Activated T-helper 17 cell treated with anti-CD3 and anti-CD28 coated beads, Interleukin-2, amount 50 U/mL, for 72 hours (primary cell): ENCODE measurements around the gene SIGLEC10. TPM values are rescaled to one million over a fixed set of nuclear protein-coding genes. Genes with fewer than 3 reads are reported as not detected.
"Not testable (repeated sequence)": the region's sequence is repeated elsewhere in the genome, so short reads cannot be mapped to it uniquely, and the experiment has no call there.

ENCODE experiments used
- ATAC-seq: fragments of 150-1000 bp; cut with Tn5 transposase; replicated peaks from 2 replicates; pipeline ENCODE4 v1.10.0; 2021; ENCODE audit warnings: mild to moderate bottlenecking, moderate library complexity
- H3K27ac Mint-ChIP-seq: one replicate; pipeline ENCODE4 v1.8.0; 2022; ENCODE audit warnings: mixed read lengths
- H3K27me3 Mint-ChIP-seq: one replicate; pipeline ENCODE4 v1.8.0; 2022; ENCODE audit warnings: mixed read lengths
- H3K36me3 Mint-ChIP-seq: one replicate; pipeline ENCODE4 v1.8.0; 2022; ENCODE audit warnings: low read depth, mild to moderate bottlenecking, mixed read lengths
- H3K4me1 Mint-ChIP-seq: one replicate; pipeline ENCODE4 v1.8.0; 2022; ENCODE audit warnings: mixed read lengths
- H3K4me3 Mint-ChIP-seq: one replicate; pipeline ENCODE4 v1.8.0; 2022; ENCODE audit warnings: mild to moderate bottlenecking, mixed read lengths
- H3K9me3 Mint-ChIP-seq: one replicate; pipeline ENCODE4 v1.8.0; 2022; ENCODE audit warnings: mixed read lengths
- total RNA-seq, 2 donors: library from RNA; stranded (reverse); gene quantifications; one replicate each; pipeline ENCODE4 v1.2.3, GENCODE V29; 2022

Gene SIGLEC10
- total RNA-seq, 2 donors from 2014 or later = 0.19 to 0.26 TPM

GRCh38 chr19:51420511-51420910, 3.1 kb upstream of the SIGLEC10 start:
- H3K4me3 Mint-ChIP-seq, H3K27ac Mint-ChIP-seq, ATAC-seq, H3K4me1 Mint-ChIP-seq, H3K36me3 Mint-ChIP-seq, H3K9me3 Mint-ChIP-seq: not testable (repeated sequence)
- H3K27me3 Mint-ChIP-seq = peaks cover 15% of the 10 kb centered on the region

- Mint-ChIP-seq H3K4me3 (no peak overlapping the region), H3K27ac (no peak overlapping the region), H3K4me1 (peaks cover 9% of the 10 kb centered on the region), H3K27me3 (peaks cover 15% of the 10 kb centered on the region), H3K36me3 (no peaks in the 10 kb centered on the region), H3K9me3 (no peaks in the 10 kb centered on the region)
- peak; percentile 45 for ATAC-seq
Measured at GRCh38 chr19:51418707-51419106, 1.3 kb upstream of the SIGLEC10 start.

GRCh38 chr19:51417810-51418157, 342 bp upstream of the SIGLEC10 start:
- Mint-ChIP-seq H3K9me3 (no peaks in the 10 kb centered on the region), H3K4me3 (no peak overlapping the region), H3K4me1 (peaks cover 9% of the 10 kb centered on the region), H3K36me3 (no peaks in the 10 kb centered on the region), H3K27me3 (peaks cover 15% of the 10 kb centered on the region), H3K27ac (no peak overlapping the region)
- no peak for ATAC-seq

- not testable (repeated sequence) for H3K4me3 Mint-ChIP-seq, H3K27ac Mint-ChIP-seq, H3K4me1 Mint-ChIP-seq, H3K9me3 Mint-ChIP-seq, ATAC-seq, H3K36me3 Mint-ChIP-seq
- H3K27me3 Mint-ChIP-seq = peaks cover 16% of the 10 kb centered on the region
Measured at GRCh38 chr19:51416422-51416821, 1.0 kb downstream of the SIGLEC10 start.

GRCh38 chr19:51415187-51415586, 2.3 kb downstream of the SIGLEC10 start:
- no peak overlapping the region for H3K27ac Mint-ChIP-seq
- H3K36me3 Mint-ChIP-seq = no peaks in the 10 kb centered on the region
- H3K27me3 Mint-ChIP-seq = peaks cover 16% of the 10 kb centered on the region
- ATAC-seq = no peak
- H3K4me1 Mint-ChIP-seq = peaks cover 5% of the 10 kb centered on the region
- H3K4me3 Mint-ChIP-seq = no peak overlapping the region
- no peaks in the 10 kb centered on the region for H3K9me3 Mint-ChIP-seq

GRCh38 chr19:51410950-51411748, 6.3 kb downstream of the SIGLEC10 start:
- Mint-ChIP-seq H3K27ac (no peak overlapping the region), H3K36me3 (no peaks in the 10 kb centered on the region), H3K9me3 (no peaks in the 10 kb centered on the region), H3K27me3 (peaks cover 7% of the 10 kb centered on the region), H3K4me1 (no peaks in the 10 kb centered on the region), H3K4me3 (no peak overlapping the region)
- ATAC-seq = no peak

- no peaks in the 10 kb centered on the region for H3K36me3 Mint-ChIP-seq
- peaks cover 5% of the 10 kb centered on the region for H3K4me1 Mint-ChIP-seq
- no peak overlapping the region for H3K4me3 Mint-ChIP-seq
- H3K27ac Mint-ChIP-seq = no peak overlapping the region
- H3K9me3 Mint-ChIP-seq = peaks cover 3% of the 10 kb centered on the region
- ATAC-seq = peak; percentile 74
- peaks cover 14% of the 10 kb centered on the region for H3K27me3 Mint-ChIP-seq
Measured at GRCh38 chr19:51407511-51408131, 9.8 kb downstream of the SIGLEC10 start.

GRCh38 chr19:51402117-51402516, 15.3 kb downstream of the SIGLEC10 start:
- peaks cover 11% of the 10 kb centered on the region for H3K9me3 Mint-ChIP-seq
- no peak overlapping the region for H3K27ac Mint-ChIP-seq
- ATAC-seq = no peak
- H3K4me1 Mint-ChIP-seq = peaks cover 5% of the 10 kb centered on the region
- H3K36me3 Mint-ChIP-seq = no peaks in the 10 kb centered on the region
- H3K4me3 Mint-ChIP-seq = no peak overlapping the region
- H3K27me3 Mint-ChIP-seq = peaks cover 7% of the 10 kb centered on the region

- H3K4me1 Mint-ChIP-seq, H3K36me3 Mint-ChIP-seq, H3K4me3 Mint-ChIP-seq, H3K27me3 Mint-ChIP-seq, ATAC-seq: not testable (repeated sequence)
- peaks cover 11% of the 10 kb centered on the region for H3K9me3 Mint-ChIP-seq
- H3K27ac Mint-ChIP-seq = peak overlapping the region; percentile 5
Measured at GRCh38 chr19:51399936-51400335, 17.5 kb downstream of the SIGLEC10 start.

GRCh38 chr19:51399231-51399630, 18.2 kb downstream of the SIGLEC10 start:
- H3K9me3 Mint-ChIP-seq = peaks cover 11% of the 10 kb centered on the region
- H3K36me3 Mint-ChIP-seq = peaks cover 13% of the 10 kb centered on the region
- H3K27me3 Mint-ChIP-seq = peaks cover 7% of the 10 kb centered on the region
- no peak for ATAC-seq
- no peak overlapping the region for H3K27ac Mint-ChIP-seq
- no peak overlapping the region for H3K4me3 Mint-ChIP-seq
- peaks cover 5% of the 10 kb centered on the region for H3K4me1 Mint-ChIP-seq

GRCh38 chr19:51398096-51398704, 19.2 kb downstream of the SIGLEC10 start:
- H3K27ac Mint-ChIP-seq = no peak overlapping the region
- no peak overlapping the region for H3K4me3 Mint-ChIP-seq
- ATAC-seq = no peak
- H3K4me1 Mint-ChIP-seq = peaks cover 5% of the 10 kb centered on the region
- H3K27me3 Mint-ChIP-seq = peaks cover 3% of the 10 kb centered on the region
- peaks cover 17% of the 10 kb centered on the region for H3K36me3 Mint-ChIP-seq
- peaks cover 11% of the 10 kb centered on the region for H3K9me3 Mint-ChIP-seq

GRCh38 chr19:51397453-51397852, 20.0 kb downstream of the SIGLEC10 start:
- not testable (repeated sequence) for H3K27ac Mint-ChIP-seq, H3K27me3 Mint-ChIP-seq, H3K9me3 Mint-ChIP-seq, ATAC-seq, H3K4me1 Mint-ChIP-seq, H3K4me3 Mint-ChIP-seq
- peaks cover 17% of the 10 kb centered on the region for H3K36me3 Mint-ChIP-seq

- Mint-ChIP-seq H3K4me3 (peak overlapping the region; percentile 96), H3K27me3 (no peaks in the 10 kb centered on the region), H3K36me3 (peaks cover 17% of the 10 kb centered on the region), H3K9me3 (no peaks in the 10 kb centered on the region), H3K4me1 (peaks cover 13% of the 10 kb centered on the region), H3K27ac (peak overlapping the region; percentile 97)
- no peak for ATAC-seq
Measured at GRCh38 chr19:51396175-51396574, 21.3 kb downstream of the SIGLEC10 start.

- Mint-ChIP-seq H3K27me3 (no peaks in the 10 kb centered on the region), H3K4me3 (peak overlapping the region; percentile 96), H3K4me1 (peaks cover 16% of the 10 kb centered on the region), H3K36me3 (peaks cover 17% of the 10 kb centered on the region), H3K9me3 (no peaks in the 10 kb centered on the region), H3K27ac (peak overlapping the region; percentile 97)
- peak; percentile 88 for ATAC-seq
Measured at GRCh38 chr19:51394050-51394836, 23.2 kb downstream of the SIGLEC10 start.
